Esophagus squamous epithelium (tissue), 4 donors: ENCODE results near the gene EPB41L2.

Source experiments
- CTCF ChIP-seq, 6 experiments: fragments of 450-650 bp in 4 of 6; fragments of 200-600 bp in 2 of 6; sonication (generic) in 2 of 6; IDR thresholded peaks; one replicate each; pipeline ENCODE4 v1.5.1; 2016 to 2019; ENCODE audit warnings: antibody characterized with exemption in 6 of 6, mild to moderate bottlenecking in 4 of 6, moderate library complexity in 4 of 6
- POLR2A ChIP-seq, 4 donors: fragments of 450-650 bp; IDR thresholded peaks; one replicate each; pipeline ENCODE4 v1.6.1; 2017; ENCODE audit warnings: antibody characterized with exemption in 4 of 4, mild to moderate bottlenecking in 4 of 4, moderate library complexity in 3 of 4

- TF ChIP-seq CTCF (IDR thresholded peaks at IDR 0.05) (no peak), POLR2A (IDR thresholded peaks at IDR 0.05) (no peak)
Observed at GRCh38 chr6:130858498-130859160, 204.4 kb downstream of the EPB41L2 start.
